Panc1 (cell line): Measurements from ENCODE around the gene HYDIN.

Source experiments
- TCF7L2 ChIP-seq: IDR thresholded peaks from 2 replicates; pipeline ENCODE4 v1.6.1; 2011; ENCODE audit warnings: mild to moderate bottlenecking, low read depth, low read length, inconsistent platforms
- TF ChIP-seq, protein P1 (sequence below): fragments of 450-650 bp; IDR thresholded peaks from 2 replicates; pipeline ENCODE4 v1.5.1; 2017; ENCODE audit warnings: mild to moderate bottlenecking

DNA sequence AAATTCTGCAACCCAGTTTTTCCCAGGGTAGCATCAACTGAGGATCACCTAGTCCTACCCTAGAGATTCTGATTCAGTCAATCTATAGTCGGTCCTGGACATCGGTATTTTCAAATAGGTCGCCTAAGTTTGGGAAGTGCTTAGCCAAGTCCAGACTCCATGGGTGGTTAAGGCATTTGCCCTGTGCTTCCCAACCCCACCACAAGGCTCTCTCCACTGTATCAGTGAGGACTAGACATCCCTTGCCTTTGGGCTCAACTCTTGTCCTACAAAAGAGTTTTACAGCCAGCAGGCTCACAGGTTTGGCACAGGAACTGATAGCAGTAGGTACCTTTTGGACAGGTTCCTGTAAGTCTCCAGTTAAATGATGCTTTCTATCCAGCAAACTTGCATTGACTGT, 13.8 kb downstream of the HYDIN start:
- TF ChIP-seq, protein P1, sequence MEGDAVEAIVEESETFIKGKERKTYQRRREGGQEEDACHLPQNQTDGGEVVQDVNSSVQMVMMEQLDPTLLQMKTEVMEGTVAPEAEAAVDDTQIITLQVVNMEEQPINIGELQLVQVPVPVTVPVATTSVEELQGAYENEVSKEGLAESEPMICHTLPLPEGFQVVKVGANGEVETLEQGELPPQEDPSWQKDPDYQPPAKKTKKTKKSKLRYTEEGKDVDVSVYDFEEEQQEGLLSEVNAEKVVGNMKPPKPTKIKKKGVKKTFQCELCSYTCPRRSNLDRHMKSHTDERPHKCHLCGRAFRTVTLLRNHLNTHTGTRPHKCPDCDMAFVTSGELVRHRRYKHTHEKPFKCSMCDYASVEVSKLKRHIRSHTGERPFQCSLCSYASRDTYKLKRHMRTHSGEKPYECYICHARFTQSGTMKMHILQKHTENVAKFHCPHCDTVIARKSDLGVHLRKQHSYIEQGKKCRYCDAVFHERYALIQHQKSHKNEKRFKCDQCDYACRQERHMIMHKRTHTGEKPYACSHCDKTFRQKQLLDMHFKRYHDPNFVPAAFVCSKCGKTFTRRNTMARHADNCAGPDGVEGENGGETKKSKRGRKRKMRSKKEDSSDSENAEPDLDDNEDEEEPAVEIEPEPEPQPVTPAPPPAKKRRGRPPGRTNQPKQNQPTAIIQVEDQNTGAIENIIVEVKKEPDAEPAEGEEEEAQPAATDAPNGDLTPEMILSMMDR = no peak
- TF ChIP-seq TCF7L2 = no peak
